Esophagus muscularis mucosa (tissue), 3 donors: Measurements from ENCODE around the gene TRPC4AP.

ENCODE experiments used
- CTCF ChIP-seq, 3 experiments: fragments of 200-600 bp in 2 of 3; fragments of 450-650 bp in 1 of 3; sonication (generic) in 2 of 3; IDR thresholded peaks; one replicate each; pipeline ENCODE4 v1.5.1; 2017 to 2019; ENCODE audit warnings: antibody characterized with exemption in 3 of 3, mild to moderate bottlenecking in 2 of 3, moderate library complexity in 1 of 3
- POLR2A ChIP-seq: fragments of 450-650 bp; IDR thresholded peaks from one replicate; pipeline ENCODE4 v1.6.1; 2017; ENCODE audit warnings: antibody characterized with exemption, moderate library complexity, mild to moderate bottlenecking, low read depth
- POLR2AphosphoS5 ChIP-seq, 2 donors: sonication (generic); formaldehyde crosslinking; IDR thresholded peaks; one replicate each; pipeline ENCODE4 v1.6.1; 2017; ENCODE audit warnings: antibody characterized with exemption in 2 of 2

- TF ChIP-seq CTCF (IDR thresholded peaks at IDR 0.05), result no peak
- TF ChIP-seq POLR2AphosphoS5 (IDR thresholded peaks at IDR 0.05), result no peak
- no peak for TF ChIP-seq POLR2A
Measured at GRCh38 chr20:35133031-35133430, 40.4 kb upstream of the TRPC4AP start.
